Pulmonary artery endothelial cell (primary cell): ENCODE data around the gene RPS23. TPM values are rescaled to one million over a fixed set of nuclear protein-coding genes. Genes with fewer than 3 reads are reported as not detected.
A peak's percentile ranks its signal among the peaks of the same experiment; 100 is the strongest.

Source experiments
- DNase-seq: peaks from one replicate; pipeline ENCODE4 v3.0.0-alpha.2; 2011; ENCODE audit warnings: low read depth, low spot score
- total RNA-seq: library from RNA; depleted of rRNA; stranded (reverse); fragments of >200 nt; gene quantifications from 2 replicates; pipeline ENCODE4 v1.2.3, GENCODE V29; 2014

The RPS23 gene
- 3,689 and 4,914 TPM in 2 replicates for total RNA-seq

- DNase-seq, result peak; percentile 68
Measured at GRCh38 chr5:82277987-82278710, at the start of gene RPS23. RPS23 (minus strand) TSS chr5:82278354; CDS start chr5:82278323, 31 bp downstream.

- no peak for DNase-seq
Measured at GRCh38 chr5:82327941-82328340, 49.8 kb upstream of the RPS23 start.

- DNase-seq, result no peak
Measured at GRCh38 chr5:82325996-82326395, 47.8 kb upstream of the RPS23 start.

- DNase-seq, result no peak
Measured at GRCh38 chr5:82325155-82325554, 47.0 kb upstream of the RPS23 start.

GRCh38 chr5:82320966-82321365 is 42.8 kb upstream of the RPS23 start:
- no peak for DNase-seq

- DNase-seq, result no peak
Measured at GRCh38 chr5:82319651-82320376, 41.7 kb upstream of the RPS23 start.

- DNase-seq, result no peak
Measured at GRCh38 chr5:82319192-82319591, 41.0 kb upstream of the RPS23 start.

- no peak for DNase-seq
Measured at GRCh38 chr5:82314964-82315758, 37.0 kb upstream of the RPS23 start.

- DNase-seq, result no peak
Measured at GRCh38 chr5:82313016-82313415, 34.9 kb upstream of the RPS23 start.

GRCh38 chr5:82312373-82312856 is 34.3 kb upstream of the RPS23 start:
- DNase-seq, result peak; percentile 15

- DNase-seq, result no peak
Measured at GRCh38 chr5:82309091-82309531, 31.0 kb upstream of the RPS23 start.

GRCh38 chr5:82308416-82308815 is 30.3 kb upstream of the RPS23 start:
- no peak for DNase-seq

GRCh38 chr5:82307451-82307850 is 29.3 kb upstream of the RPS23 start:
- DNase-seq, result peak; percentile 66

GRCh38 chr5:82306151-82306550 is 28.0 kb upstream of the RPS23 start:
- DNase-seq, result no peak

- no peak for DNase-seq
Measured at GRCh38 chr5:82301190-82301589, 23.0 kb upstream of the RPS23 start.

- DNase-seq, result no peak
Measured at GRCh38 chr5:82298668-82299067, 20.5 kb upstream of the RPS23 start.

GRCh38 chr5:82297711-82298110 is 19.6 kb upstream of the RPS23 start:
- DNase-seq, result no peak

- no peak for DNase-seq
Measured at GRCh38 chr5:82296929-82297328, 18.8 kb upstream of the RPS23 start.

GRCh38 chr5:82295959-82296531 is 17.9 kb upstream of the RPS23 start:
- DNase-seq, result no peak

- DNase-seq, result no peak
Measured at GRCh38 chr5:82295144-82295543, 17.0 kb upstream of the RPS23 start.

- no peak for DNase-seq
Measured at GRCh38 chr5:82291420-82291819, 13.3 kb upstream of the RPS23 start.

GRCh38 chr5:82290908-82291307 is 12.8 kb upstream of the RPS23 start:
- no peak for DNase-seq
